HepG2 (cell line): ENCODE measurements around the gene TNS1. TPM values are rescaled to one million over a fixed set of nuclear protein-coding genes. Genes with fewer than 3 reads are reported as not detected.

Experiments
- ARNT2 ChIP-seq: sonication (generic); formaldehyde crosslinking; IDR thresholded peaks from 2 replicates; pipeline ENCODE4 v1.8.0; 2022; ENCODE audit warnings: mild to moderate bottlenecking, low read depth, missing genetic modification reagents, moderate library complexity
- BHLHE40 ChIP-seq: IDR thresholded peaks from 2 replicates; pipeline ENCODE4 v1.6.1; 2011; ENCODE audit warnings: low read length, improper control_type of control experiment
- CAMTA2 ChIP-seq: sonication (generic); formaldehyde crosslinking; IDR thresholded peaks from 2 replicates; pipeline ENCODE4 v1.4.0; 2020; ENCODE audit warnings: mild to moderate bottlenecking, missing genetic modification reagents, borderline replicate concordance
- FOXO4 ChIP-seq: sonication (generic); formaldehyde crosslinking; conservative IDR thresholded peaks from 2 replicates; pipeline ENCODE4 v1.8.1; 2023; ENCODE audit warnings: missing genetic modification reagents
- POGK ChIP-seq: sonication (generic); formaldehyde crosslinking; conservative IDR thresholded peaks from 2 replicates; pipeline ENCODE4 v1.8.0; 2022; ENCODE audit warnings: mild to moderate bottlenecking, moderate library complexity, missing genetic modification reagents
- SIN3A ChIP-seq: IDR thresholded peaks from 2 replicates; pipeline ENCODE4 v1.6.1; 2011; ENCODE audit warnings: low read depth, mild to moderate bottlenecking, control low read depth, low read length, borderline replicate concordance
- STAG1 ChIP-seq: sonication (generic); formaldehyde crosslinking; IDR thresholded peaks from 2 replicates; pipeline ENCODE4 v1.4.0; 2020; ENCODE audit warnings: missing genetic modification reagents
- TCF12 ChIP-seq, 2 experiments: fragments of 450-650 bp in 1 of 2; sonication (generic) in 1 of 2; formaldehyde crosslinking in 1 of 2; IDR thresholded peaks; 2 replicates each; pipeline versions ENCODE4 v1.6.1 to v1.8.0; 2017 to 2022; ENCODE audit warnings: antibody characterized with exemption in 1 of 2, mild to moderate bottlenecking in 1 of 2, missing genetic modification reagents in 1 of 2, moderate library complexity in 1 of 2
- ZBTB20 ChIP-seq: sonication (generic); formaldehyde crosslinking; IDR thresholded peaks from 2 replicates; pipeline ENCODE4 v1.8.1; 2023; ENCODE audit warnings: missing genetic modification reagents, low read depth, mild to moderate bottlenecking, borderline replicate concordance
- ZFP37 ChIP-seq: sonication (generic); formaldehyde crosslinking; IDR thresholded peaks from 2 replicates; pipeline ENCODE4 v1.4.0; 2020; ENCODE audit warnings: missing genetic modification reagents, borderline replicate concordance
- ZHX2 ChIP-seq, 2 experiments: sonication (generic) in 1 of 2; formaldehyde crosslinking in 1 of 2; IDR thresholded peaks; 2 replicates each; pipeline versions ENCODE4 v1.6.1 to v1.9.0; 2014 to 2022; ENCODE audit warnings: antibody characterized with exemption in 1 of 2, borderline replicate concordance in 1 of 2, inconsistent platforms in 1 of 2, low read depth in 1 of 2, missing genetic modification reagents in 1 of 2
- ZNF30 ChIP-seq: sonication (generic); formaldehyde crosslinking; IDR thresholded peaks from 2 replicates; pipeline ENCODE4 v1.5.0; 2020; ENCODE audit warnings: mild to moderate bottlenecking, missing genetic modification reagents
- ZNF33A ChIP-seq: sonication (generic); formaldehyde crosslinking; IDR thresholded peaks from 2 replicates; pipeline ENCODE4 v1.5.1; 2020; ENCODE audit warnings: missing genetic modification reagents, mild to moderate bottlenecking, moderate library complexity, borderline replicate concordance
- ZNF432 ChIP-seq: sonication (generic); formaldehyde crosslinking; IDR thresholded peaks from 2 replicates; pipeline ENCODE4 v1.5.0; 2020; ENCODE audit warnings: missing genetic modification reagents, mild to moderate bottlenecking, borderline replicate concordance
- ZNF737 ChIP-seq: sonication (generic); formaldehyde crosslinking; IDR thresholded peaks from 2 replicates; pipeline ENCODE4 v1.5.0; 2020; ENCODE audit warnings: missing genetic modification reagents, mild to moderate bottlenecking, borderline replicate concordance
- ZNF781 ChIP-seq: sonication (generic); formaldehyde crosslinking; IDR thresholded peaks from 2 replicates; pipeline ENCODE4 v1.5.1; 2020; ENCODE audit warnings: borderline replicate concordance, mild to moderate bottlenecking, missing genetic modification reagents; ENCODE audit errors: not compliant biosample characterization
- ZSCAN31 ChIP-seq: sonication (generic); formaldehyde crosslinking; IDR thresholded peaks from 2 replicates; pipeline ENCODE4 v1.5.0; 2020; ENCODE audit warnings: low read depth, mild to moderate bottlenecking, missing genetic modification reagents
- polyA plus RNA-seq, 8 experiments: library from polyadenylated mRNA; depleted of rRNA in 3 of 8; stranded (reverse) in 7 of 8; unstranded in 1 of 8; fragments of >200 nt; fragmentation: Illumina TruSeq in 4 of 8; extraction: Trizol in 4 of 8; gene quantifications; 2 replicates each; pipeline versions ENCODE4 v1.2.1 to v1.2.3, GENCODE V29; 2011 to 2016; ENCODE audit warnings: low read depth in 4 of 8, missing spikeins in 1 of 8, mixed read lengths in 1 of 8; ENCODE audit not compliant: insufficient read depth in 1 of 8
- total RNA-seq, 5 experiments: library from RNA; depleted of rRNA; stranded (reverse); fragments of >200 nt; fragmentation: Illumina TruSeq; extraction: Trizol; gene quantifications; 2 replicates each; pipeline ENCODE4 v1.2.3, GENCODE V29; 2016; ENCODE audit warnings: low read depth in 1 of 5

Gene TNS1
- total and polyA plus RNA-seq, 2 of the 13 experiments (the other 11 are each of a cell fraction or from before 2014, with no cell fraction given) = 1.9 to 118 TPM

DNA sequence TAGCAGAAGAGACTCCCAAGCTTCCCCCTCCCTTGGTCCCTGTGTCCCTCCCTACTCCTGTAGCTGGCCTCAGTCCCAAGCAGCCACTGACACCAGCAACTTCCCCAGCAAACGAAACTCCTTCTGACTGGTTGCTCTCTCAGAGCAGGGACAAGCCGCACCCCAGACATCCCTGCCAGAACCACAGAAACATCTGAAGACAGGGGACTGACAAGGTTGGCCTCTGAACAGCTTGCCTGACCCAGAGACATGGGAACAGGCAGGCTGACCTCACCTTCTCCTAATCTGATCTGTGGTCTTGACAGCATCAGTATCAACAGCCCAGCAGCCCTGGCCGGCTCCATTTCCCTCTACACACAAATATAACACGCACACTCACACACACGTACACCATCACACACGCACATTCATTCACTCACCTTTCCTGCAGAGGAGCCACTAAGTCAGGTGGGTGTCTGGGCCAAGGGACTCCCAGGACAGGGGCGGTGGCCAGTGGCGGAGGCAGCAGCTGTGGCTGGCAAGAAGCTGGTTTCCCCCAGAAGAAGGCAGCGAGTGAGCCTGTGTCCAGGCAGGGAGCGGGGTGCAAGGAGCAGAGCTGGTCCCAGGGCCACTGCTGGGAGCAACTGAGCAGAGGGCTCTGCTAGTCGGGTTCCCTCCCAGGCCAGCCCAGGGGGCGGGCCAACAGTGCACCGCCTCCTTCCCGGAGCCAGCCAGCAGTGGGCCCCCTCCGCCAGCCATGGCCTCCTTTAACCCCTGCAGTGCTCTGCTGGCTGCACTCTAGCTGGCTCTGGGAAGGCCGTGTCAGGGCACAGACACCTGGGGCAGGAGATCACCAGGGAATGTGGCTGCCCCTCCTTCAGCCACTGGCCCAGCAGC is 59.1 kb downstream of the TNS1 start (continued):
- no peak for TF ChIP-seq ZNF432 (CRISPR knock-in tag)
- no peak for TF ChIP-seq ZNF781 (CRISPR knock-in tag)
- TF ChIP-seq ZHX2 (IDR thresholded peaks at IDR 0.05; ENCODE audit: low read depth) = no peak
- no peak for TF ChIP-seq ZHX2 (CRISPR knock-in tag; IDR thresholded peaks at IDR 0.05; ENCODE audit: borderline replicate concordance)
- TF ChIP-seq ZNF33A (CRISPR knock-in tag) = no peak
- no peak for TF ChIP-seq CAMTA2 (CRISPR knock-in tag)
- peak; percentile 41; the same call in 1 of the 2 replicates for TF ChIP-seq POGK
- no peak for TF ChIP-seq ZNF30 (CRISPR knock-in tag)
- no peak for TF ChIP-seq FOXO4
- TF ChIP-seq ZFP37 (CRISPR knock-in tag) = peak; percentile 73; the same call in 1 of the 2 replicates
- no peak for TF ChIP-seq ZSCAN31 (CRISPR knock-in tag)
- TF ChIP-seq ZNF737 = no peak
- TF ChIP-seq TCF12 (IDR thresholded peaks at IDR 0.05) = no peak
- TF ChIP-seq TCF12 (CRISPR knock-in tag; IDR thresholded peaks at IDR 0.05) = no peak
- peak; percentile 67 for TF ChIP-seq STAG1
- peak; percentile 83; the same call in 1 of the 2 replicates for TF ChIP-seq ZBTB20 (CRISPR knock-in tag)
- TF ChIP-seq SIN3A = peak; percentile 39; the same call in 1 of the 2 replicates
- peak; percentile 34; the same call in 1 of the 2 replicates for TF ChIP-seq BHLHE40
- 0 out of 2 replicates have a peak, but pooled peaks have one; percentile 47 for TF ChIP-seq ARNT2
